Suprapubic skin (tissue), 4 donors: ENCODE results near the gene NPAS2. TPM values are rescaled to one million over a fixed set of nuclear protein-coding genes. Genes with fewer than 3 reads are reported as not detected.

Source experiments
- DNase-seq, 2 donors: peaks; one replicate each; pipeline ENCODE4 v3.0.0-alpha.2; 2019; ENCODE audit warnings: low spot score in 2 of 2
- H3K27ac ChIP-seq: fragments of 200-600 bp; sonication (generic); one replicate; pipeline ENCODE4 v1.5.1; 2019
- H3K27me3 ChIP-seq: fragments of 200-600 bp; sonication (generic); one replicate; pipeline ENCODE4 v1.5.1; 2019
- H3K36me3 ChIP-seq: fragments of 200-600 bp; sonication (generic); one replicate; pipeline ENCODE4 v1.5.1; 2019
- H3K4me1 ChIP-seq: fragments of 200-600 bp; sonication (generic); one replicate; pipeline ENCODE4 v1.5.1; 2019
- H3K4me3 ChIP-seq: fragments of 200-600 bp; sonication (generic); one replicate; pipeline ENCODE4 v1.5.1; 2019; ENCODE audit warnings: mild to moderate bottlenecking
- H3K9me3 ChIP-seq: fragments of 200-600 bp; sonication (generic); one replicate; pipeline ENCODE4 v1.5.1; 2019
- CTCF ChIP-seq, 2 donors: fragments of 200-600 bp in 1 of 2; fragments of 450-650 bp in 1 of 2; sonication (generic) in 1 of 2; IDR thresholded peaks; one replicate each; pipeline ENCODE4 v1.5.1; 2016 to 2019; ENCODE audit warnings: antibody characterized with exemption in 2 of 2, mild to moderate bottlenecking in 1 of 2, moderate library complexity in 1 of 2
- EP300 ChIP-seq: sonication (generic); formaldehyde crosslinking; IDR thresholded peaks from one replicate; pipeline ENCODE4 v1.6.1; 2017; ENCODE audit warnings: antibody characterized with exemption
- POLR2A ChIP-seq, 2 donors: fragments of 450-650 bp; IDR thresholded peaks; one replicate each; pipeline ENCODE4 v1.6.1; 2017; ENCODE audit warnings: antibody characterized with exemption in 2 of 2, mild to moderate bottlenecking in 2 of 2, moderate library complexity in 2 of 2
- POLR2AphosphoS5 ChIP-seq, 3 donors: sonication (generic); formaldehyde crosslinking; IDR thresholded peaks; one replicate each; pipeline ENCODE4 v1.6.1; 2017; ENCODE audit warnings: antibody characterized with exemption in 3 of 3
- WGBS: methylation state at CpG from one replicate; pipeline ENCODE4 v1.1.5; 2018; 5-methylcytosine and 5-hydroxymethylcytosine counted together
- total RNA-seq, 4 donors: library from RNA; depleted of rRNA; stranded (reverse); fragments of >200 nt; gene quantifications; one replicate each; pipeline ENCODE4 v1.1.0, GENCODE V29; 2016

Gene NPAS2
- total RNA-seq, 4 donors from 2014 or later = 46.5 to 90.1 (median 62.9) TPM

- H3K4me1 ChIP-seq = peaks cover 5% of the 10 kb centered on the region
- H3K9me3 ChIP-seq = no peaks in the 10 kb centered on the region
- no peaks in the 10 kb centered on the region for H3K27me3 ChIP-seq
- DNase-seq = no peak
- H3K36me3 ChIP-seq = no peaks in the 10 kb centered on the region
- no peak overlapping the region for H3K4me3 ChIP-seq
- TF ChIP-seq POLR2AphosphoS5 (IDR thresholded peaks at IDR 0.05) = no peak
- no peak for TF ChIP-seq POLR2A (IDR thresholded peaks at IDR 0.05)
- TF ChIP-seq EP300 = no peak
- TF ChIP-seq CTCF (IDR thresholded peaks at IDR 0.05) = no peak
- WGBS = 83% methylated on average over 5 of the region's 5 CpGs
- no peak overlapping the region for H3K27ac ChIP-seq
Observed at GRCh38 chr2:100810603-100811145, 9.3 kb upstream of the NPAS2 start.

GRCh38 chr2:100812116-100812515, 7.8 kb upstream of the NPAS2 start:
- WGBS = 69% methylated on average over 4 of the region's 4 CpGs

GRCh38 chr2:100812573-100812972, 7.4 kb upstream of the NPAS2 start:
- Histone ChIP-seq H3K36me3 (no peaks in the 10 kb centered on the region), H3K9me3 (no peaks in the 10 kb centered on the region), H3K4me1 (peaks cover 5% of the 10 kb centered on the region), H3K4me3 (no peak overlapping the region), H3K27ac (no peak overlapping the region), H3K27me3 (no peaks in the 10 kb centered on the region)
- DNase-seq = no peak
- TF ChIP-seq POLR2A (IDR thresholded peaks at IDR 0.05) (no peak), POLR2AphosphoS5 (IDR thresholded peaks at IDR 0.05) (no peak), EP300 (no peak), CTCF (IDR thresholded peaks at IDR 0.05) (no peak)
- 70% methylated on average over 4 of the region's 4 CpGs for WGBS

More at GRCh38 chr2:100812116-100812515, 7.8 kb upstream of the NPAS2 start:
- DNase-seq = no peak
- H3K36me3 ChIP-seq = no peaks in the 10 kb centered on the region
- no peaks in the 10 kb centered on the region for H3K9me3 ChIP-seq
- no peak overlapping the region for H3K4me3 ChIP-seq
- H3K27ac ChIP-seq = no peak overlapping the region
- H3K4me1 ChIP-seq = peaks cover 5% of the 10 kb centered on the region
- TF ChIP-seq CTCF (IDR thresholded peaks at IDR 0.05) (no peak), POLR2AphosphoS5 (IDR thresholded peaks at IDR 0.05) (no peak), POLR2A (IDR thresholded peaks at IDR 0.05) (no peak), EP300 (no peak)
- H3K27me3 ChIP-seq = no peaks in the 10 kb centered on the region

GRCh38 chr2:100813527-100813926, 6.4 kb upstream of the NPAS2 start:
- WGBS = 52% methylated on average over 4 of the region's 4 CpGs
- H3K4me3 ChIP-seq = no peak overlapping the region
- no peak overlapping the region for H3K27ac ChIP-seq
- no peak for TF ChIP-seq EP300
- no peak for TF ChIP-seq POLR2AphosphoS5 (IDR thresholded peaks at IDR 0.05)
- TF ChIP-seq POLR2A (IDR thresholded peaks at IDR 0.05) = no peak
- no peak for TF ChIP-seq CTCF (IDR thresholded peaks at IDR 0.05)
- H3K36me3 ChIP-seq = no peaks in the 10 kb centered on the region
- DNase-seq = no peak
- peaks cover 15% of the 10 kb centered on the region for H3K4me1 ChIP-seq
- no peaks in the 10 kb centered on the region for H3K27me3 ChIP-seq
- no peaks in the 10 kb centered on the region for H3K9me3 ChIP-seq

- TF ChIP-seq POLR2AphosphoS5 (IDR thresholded peaks at IDR 0.05) = no peak
- H3K27me3 ChIP-seq = no peaks in the 10 kb centered on the region
- peaks cover 19% of the 10 kb centered on the region for H3K4me1 ChIP-seq
- no peak for DNase-seq
- no peak overlapping the region for H3K27ac ChIP-seq
- H3K9me3 ChIP-seq = no peaks in the 10 kb centered on the region
- H3K4me3 ChIP-seq = no peak overlapping the region
- 87% methylated on average over 3 of the region's 3 CpGs for WGBS
- no peaks in the 10 kb centered on the region for H3K36me3 ChIP-seq
Observed at GRCh38 chr2:100814043-100814442, 5.9 kb upstream of the NPAS2 start.

GRCh38 chr2:100814453-100814852, 5.5 kb upstream of the NPAS2 start:
- DNase-seq = no peak
- H3K27ac ChIP-seq = no peak overlapping the region
- H3K4me3 ChIP-seq = no peak overlapping the region
- TF ChIP-seq POLR2A (IDR thresholded peaks at IDR 0.05) (no peak), EP300 (no peak), CTCF (IDR thresholded peaks at IDR 0.05) (no peak), POLR2AphosphoS5 (IDR thresholded peaks at IDR 0.05) (no peak)
- peaks cover 23% of the 10 kb centered on the region for H3K4me1 ChIP-seq
- 94% methylated on average over 3 of the region's 3 CpGs for WGBS
- no peaks in the 10 kb centered on the region for H3K9me3 ChIP-seq
- H3K27me3 ChIP-seq = peaks cover 3% of the 10 kb centered on the region
- no peaks in the 10 kb centered on the region for H3K36me3 ChIP-seq
